GM21390 (cell line): ENCODE measurements around the gene RTF2.

Source experiments
- ATAC-seq: cut with Tn5 transposase; IDR thresholded peaks from one replicate; pipeline ENCODE4 v1.9.1; 2021; ENCODE audit not compliant: unreplicated experiment

RTF2 gene

GRCh38 chr20:56468316-56469076 lies at the start of gene RTF2:
Gene RTF2 (plus strand): TSS chr20:56468627. CDS start chr20:56468698, 71 bp downstream.
- ATAC-seq: peak; percentile 99

- ATAC-seq: no peak
Observed at GRCh38 chr20:56420028-56420427, 48.4 kb upstream of the RTF2 start.

GRCh38 chr20:56420940-56421688 lies 47.3 kb upstream of the RTF2 start:
- ATAC-seq: no peak

GRCh38 chr20:56422076-56422823 lies 46.2 kb upstream of the RTF2 start:
- ATAC-seq: no peak

GRCh38 chr20:56422824-56423189 lies 45.6 kb upstream of the RTF2 start:
- no peak for ATAC-seq

- no peak for ATAC-seq
Observed at GRCh38 chr20:56423211-56423610, 45.2 kb upstream of the RTF2 start.

- ATAC-seq: no peak
Observed at GRCh38 chr20:56423886-56424285, 44.5 kb upstream of the RTF2 start.

- no peak for ATAC-seq
Observed at GRCh38 chr20:56424931-56425330, 43.5 kb upstream of the RTF2 start.

- no peak for ATAC-seq
Observed at GRCh38 chr20:56426026-56426425, 42.4 kb upstream of the RTF2 start.

GRCh38 chr20:56426926-56427325 lies 41.5 kb upstream of the RTF2 start:
- ATAC-seq: no peak

GRCh38 chr20:56427797-56428196 lies 40.6 kb upstream of the RTF2 start:
- no peak for ATAC-seq

GRCh38 chr20:56428410-56428809 lies 40.0 kb upstream of the RTF2 start:
- no peak for ATAC-seq

GRCh38 chr20:56428881-56429280 lies 39.5 kb upstream of the RTF2 start:
- no peak for ATAC-seq

- ATAC-seq: no peak
Observed at GRCh38 chr20:56429502-56429901, 38.9 kb upstream of the RTF2 start.

GRCh38 chr20:56429941-56430340 lies 38.5 kb upstream of the RTF2 start:
- ATAC-seq: no peak

GRCh38 chr20:56430461-56430860 lies 38.0 kb upstream of the RTF2 start:
- no peak for ATAC-seq

GRCh38 chr20:56430957-56431356 lies 37.5 kb upstream of the RTF2 start:
- no peak for ATAC-seq

GRCh38 chr20:56431471-56431870 lies 37.0 kb upstream of the RTF2 start:
- ATAC-seq: no peak

- ATAC-seq: no peak
Observed at GRCh38 chr20:56433221-56433879, 35.1 kb upstream of the RTF2 start.

- no peak for ATAC-seq
Observed at GRCh38 chr20:56433880-56434255, 34.6 kb upstream of the RTF2 start.
